Measurements from ENCODE around the gene CTXND1.

CTXND1 gene

GRCh38 chr15:80199869-80200268, 52.1 kb downstream of the CTXND1 start:
- H3K36me3 ChIP-seq (ENCODE audit: insufficient read depth, low read length) = no peaks in the 10 kb centered on the region

DNA sequence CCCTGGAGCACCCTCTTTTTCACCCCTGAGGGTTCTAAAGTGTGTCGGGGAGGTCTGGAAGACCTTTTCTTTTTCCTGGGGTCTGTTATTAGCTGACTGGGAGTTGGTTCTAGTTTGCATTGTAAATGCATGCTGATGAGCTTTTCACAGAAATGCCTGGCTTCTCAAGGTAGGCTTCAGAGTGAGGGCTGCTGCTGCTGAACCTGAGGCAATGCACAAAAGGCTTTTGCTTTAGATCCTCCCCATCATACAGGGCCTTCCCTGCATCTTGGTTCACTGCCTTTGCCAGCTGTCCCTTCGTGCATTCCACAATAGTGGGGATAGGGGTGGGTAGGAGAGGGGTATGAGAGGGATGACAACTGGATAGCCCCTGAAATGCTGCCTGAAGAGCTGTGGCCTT, 52.6 kb downstream of the CTXND1 start:
- Histone ChIP-seq H3K36me3 (ENCODE audit: insufficient read depth, low read length) (no peaks in the 10 kb centered on the region), H3K9me3 (ENCODE audit: low read length) (no peaks in the 10 kb centered on the region), H3K4me3 (ENCODE audit: low read length) (no peak overlapping the region), H2AFZ (ENCODE audit: low read depth, low read length) (no peak overlapping the region), H3K27me3 (ENCODE audit: insufficient read depth, low read length) (no peaks in the 10 kb centered on the region), H3K4me1 (ENCODE audit: insufficient read depth, low read length) (no peaks in the 10 kb centered on the region)

More at GRCh38 chr15:80199869-80200268, 52.1 kb downstream of the CTXND1 start:
- Histone ChIP-seq H3K4me1 (ENCODE audit: insufficient read depth, low read length) (no peaks in the 10 kb centered on the region), H3K4me3 (ENCODE audit: low read length) (no peak overlapping the region), H2AFZ (ENCODE audit: low read depth, low read length) (no peak overlapping the region), H3K27me3 (ENCODE audit: insufficient read depth, low read length) (no peaks in the 10 kb centered on the region), H3K9me3 (ENCODE audit: low read length) (no peaks in the 10 kb centered on the region)

- Histone ChIP-seq H2AFZ (ENCODE audit: low read depth, low read length) (no peak overlapping the region), H3K4me3 (ENCODE audit: low read length) (no peak overlapping the region), H3K27me3 (ENCODE audit: insufficient read depth, low read length) (no peaks in the 10 kb centered on the region), H3K4me1 (ENCODE audit: insufficient read depth, low read length) (no peaks in the 10 kb centered on the region), H3K36me3 (ENCODE audit: insufficient read depth, low read length) (no peaks in the 10 kb centered on the region), H3K9me3 (ENCODE audit: low read length) (no peaks in the 10 kb centered on the region)
Measured at GRCh38 chr15:80194914-80195313, 57.1 kb downstream of the CTXND1 start.

- Histone ChIP-seq H3K4me1 (ENCODE audit: insufficient read depth, low read length) (no peaks in the 10 kb centered on the region), H2AFZ (ENCODE audit: low read depth, low read length) (no peak overlapping the region), H3K27me3 (ENCODE audit: insufficient read depth, low read length) (no peaks in the 10 kb centered on the region), H3K9me3 (ENCODE audit: low read length) (no peaks in the 10 kb centered on the region), H3K36me3 (ENCODE audit: insufficient read depth, low read length) (no peaks in the 10 kb centered on the region), H3K4me3 (ENCODE audit: low read length) (no peak overlapping the region)
Measured at GRCh38 chr15:80194186-80194585, 57.8 kb downstream of the CTXND1 start.

DNA sequence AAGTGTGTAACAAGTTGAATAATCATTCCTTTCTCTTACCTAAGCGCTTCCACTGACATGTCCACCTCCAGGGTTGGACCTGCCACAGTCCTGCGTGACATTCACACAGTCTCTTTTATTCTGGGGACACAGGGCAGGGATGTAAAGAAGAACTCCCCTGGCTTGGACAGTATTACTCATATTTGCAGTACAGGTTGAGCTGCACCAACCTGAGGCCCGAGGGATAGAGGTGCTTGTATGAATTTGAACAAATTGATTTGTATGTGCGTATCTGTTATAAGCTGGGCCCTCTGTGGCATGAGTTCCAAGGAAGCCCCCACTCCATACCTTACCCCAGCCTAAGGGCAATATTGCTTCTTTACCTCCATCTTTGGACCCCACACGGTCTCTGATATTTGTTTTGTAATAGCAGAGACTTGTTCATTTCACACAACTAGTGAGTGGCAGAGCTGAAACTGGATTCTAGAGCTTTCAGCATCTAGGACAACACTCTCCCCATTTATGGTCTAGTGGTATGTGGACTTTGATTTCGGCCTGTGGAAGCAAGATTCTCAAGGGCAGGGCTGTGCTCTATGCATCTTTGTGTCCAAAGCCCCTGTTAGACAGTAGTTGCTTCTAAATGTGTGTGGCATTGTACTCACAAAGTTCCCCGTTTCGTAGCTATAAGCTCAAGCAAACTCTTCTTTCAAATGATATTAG, 60.0 kb downstream of the CTXND1 start:
- H3K4me3 ChIP-seq (ENCODE audit: low read length) = no peak overlapping the region
- H3K36me3 ChIP-seq (ENCODE audit: insufficient read depth, low read length) = peaks cover 3% of the 10 kb centered on the region
- no peaks in the 10 kb centered on the region for H3K4me1 ChIP-seq (ENCODE audit: insufficient read depth, low read length)
- H3K27me3 ChIP-seq (ENCODE audit: insufficient read depth, low read length) = no peaks in the 10 kb centered on the region
- no peaks in the 10 kb centered on the region for H3K9me3 ChIP-seq (ENCODE audit: low read length)
- H2AFZ ChIP-seq (ENCODE audit: low read depth, low read length) = no peak overlapping the region

- peaks cover 4% of the 10 kb centered on the region for H3K36me3 ChIP-seq (ENCODE audit: insufficient read depth, low read length)
- H3K4me1 ChIP-seq (ENCODE audit: insufficient read depth, low read length) = no peaks in the 10 kb centered on the region
- no peak overlapping the region for H2AFZ ChIP-seq (ENCODE audit: low read depth, low read length)
- no peaks in the 10 kb centered on the region for H3K27me3 ChIP-seq (ENCODE audit: insufficient read depth, low read length)
- no peaks in the 10 kb centered on the region for H3K9me3 ChIP-seq (ENCODE audit: low read length)
- H3K4me3 ChIP-seq (ENCODE audit: low read length) = no peak overlapping the region
Measured at GRCh38 chr15:80191198-80191597, 60.8 kb downstream of the CTXND1 start.

DNA sequence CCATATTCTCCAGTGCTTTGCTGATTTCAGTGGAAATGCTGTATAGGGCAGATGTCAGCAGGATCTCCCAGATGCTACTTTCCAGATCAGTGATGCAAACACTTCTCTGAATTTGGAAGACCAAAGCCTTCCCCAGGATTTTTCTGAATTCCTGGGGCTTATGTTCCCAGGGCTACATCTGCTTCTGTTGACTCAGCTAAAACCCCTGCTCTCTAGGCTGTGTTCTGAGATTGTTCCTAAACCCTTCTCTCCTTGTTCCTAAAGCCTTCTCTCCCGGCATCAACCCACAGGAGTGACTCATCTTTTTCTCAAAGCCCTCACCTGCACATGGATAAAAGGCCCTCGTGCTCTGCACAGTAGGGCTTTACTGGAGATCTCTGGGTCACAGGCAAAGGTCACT, 63.8 kb downstream of the CTXND1 start:
- Histone ChIP-seq H3K9me3 (ENCODE audit: low read length) (no peaks in the 10 kb centered on the region), H2AFZ (ENCODE audit: low read depth, low read length) (no peak overlapping the region), H3K27me3 (ENCODE audit: insufficient read depth, low read length) (no peaks in the 10 kb centered on the region), H3K4me1 (ENCODE audit: insufficient read depth, low read length) (peaks cover 9% of the 10 kb centered on the region), H3K36me3 (ENCODE audit: insufficient read depth, low read length) (peaks cover 4% of the 10 kb centered on the region), H3K4me3 (ENCODE audit: low read length) (no peak overlapping the region)

DNA sequence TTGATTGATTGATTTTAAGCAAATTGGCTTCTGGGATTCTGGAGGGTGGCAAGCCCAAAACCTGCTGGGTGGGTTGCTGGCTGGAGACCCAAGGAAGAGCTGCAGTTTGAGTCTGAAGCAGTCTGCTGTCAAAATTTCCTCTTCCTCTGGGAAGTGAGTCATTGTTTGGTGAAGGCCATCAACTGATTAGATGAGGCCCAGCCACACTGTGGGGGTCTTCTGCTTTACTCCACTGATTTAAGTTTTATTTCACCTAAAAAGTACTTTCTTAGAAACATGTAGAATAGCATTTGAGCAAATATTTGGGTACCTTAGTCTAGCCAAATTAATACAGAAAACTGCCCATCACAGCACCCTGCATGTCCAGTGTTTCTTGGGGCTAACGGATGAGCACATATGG, 65.4 kb downstream of the CTXND1 start:
- no peaks in the 10 kb centered on the region for H3K9me3 ChIP-seq (ENCODE audit: low read length)
- H2AFZ ChIP-seq (ENCODE audit: low read depth, low read length) = no peak overlapping the region
- peaks cover 4% of the 10 kb centered on the region for H3K36me3 ChIP-seq (ENCODE audit: insufficient read depth, low read length)
- no peak overlapping the region for H3K4me3 ChIP-seq (ENCODE audit: low read length)
- H3K4me1 ChIP-seq (ENCODE audit: insufficient read depth, low read length) = peaks cover 9% of the 10 kb centered on the region
- H3K27me3 ChIP-seq (ENCODE audit: insufficient read depth, low read length) = no peaks in the 10 kb centered on the region

GRCh38 chr15:80186066-80186465, 65.9 kb downstream of the CTXND1 start:
- Histone ChIP-seq H3K4me3 (ENCODE audit: low read length) (no peak overlapping the region), H3K9me3 (ENCODE audit: low read length) (no peaks in the 10 kb centered on the region), H3K27me3 (ENCODE audit: insufficient read depth, low read length) (no peaks in the 10 kb centered on the region), H3K36me3 (ENCODE audit: insufficient read depth, low read length) (peaks cover 4% of the 10 kb centered on the region), H3K4me1 (ENCODE audit: insufficient read depth, low read length) (peaks cover 9% of the 10 kb centered on the region), H2AFZ (ENCODE audit: low read depth, low read length) (no peak overlapping the region)

DNA sequence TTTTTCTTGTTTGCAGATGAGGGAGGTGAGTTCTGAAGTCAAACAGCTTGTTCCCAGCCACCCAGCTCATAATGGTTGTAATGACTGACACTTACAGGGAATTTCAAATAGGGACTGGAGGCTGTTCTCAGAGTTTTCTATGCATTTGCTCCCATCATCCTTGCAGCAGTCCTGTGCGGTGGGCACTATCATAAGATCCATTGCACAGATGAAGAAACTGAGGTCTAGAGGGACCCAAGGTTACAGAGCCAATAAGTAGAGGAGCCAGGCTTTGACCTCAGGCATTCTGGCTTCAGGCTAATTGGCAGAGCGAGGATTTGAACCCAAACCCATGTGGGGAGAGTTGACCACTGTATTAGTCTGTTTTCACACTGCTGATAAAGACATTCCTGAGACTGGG, 66.9 kb downstream of the CTXND1 start:
- peaks cover 9% of the 10 kb centered on the region for H3K4me1 ChIP-seq (ENCODE audit: insufficient read depth, low read length)
- no peaks in the 10 kb centered on the region for H3K9me3 ChIP-seq (ENCODE audit: low read length)
- no peak overlapping the region for H3K4me3 ChIP-seq (ENCODE audit: low read length)
- peaks cover 4% of the 10 kb centered on the region for H3K36me3 ChIP-seq (ENCODE audit: insufficient read depth, low read length)
- no peaks in the 10 kb centered on the region for H3K27me3 ChIP-seq (ENCODE audit: insufficient read depth, low read length)
- no peak overlapping the region for H2AFZ ChIP-seq (ENCODE audit: low read depth, low read length)

- Histone ChIP-seq H2AFZ (ENCODE audit: low read depth, low read length) (no peak overlapping the region), H3K27me3 (ENCODE audit: insufficient read depth, low read length) (no peaks in the 10 kb centered on the region), H3K36me3 (ENCODE audit: insufficient read depth, low read length) (peaks cover 4% of the 10 kb centered on the region), H3K4me1 (ENCODE audit: insufficient read depth, low read length) (peaks cover 9% of the 10 kb centered on the region), H3K9me3 (ENCODE audit: low read length) (no peaks in the 10 kb centered on the region), H3K4me3 (ENCODE audit: low read length) (no peak overlapping the region)
Measured at GRCh38 chr15:80184554-80184953, 67.5 kb downstream of the CTXND1 start.

GRCh38 chr15:80183886-80184285, 68.1 kb downstream of the CTXND1 start:
- peaks cover 4% of the 10 kb centered on the region for H3K36me3 ChIP-seq (ENCODE audit: insufficient read depth, low read length)
- H3K9me3 ChIP-seq (ENCODE audit: low read length) = no peaks in the 10 kb centered on the region
- no peak overlapping the region for H2AFZ ChIP-seq (ENCODE audit: low read depth, low read length)
- H3K27me3 ChIP-seq (ENCODE audit: insufficient read depth, low read length) = no peaks in the 10 kb centered on the region
- H3K4me1 ChIP-seq (ENCODE audit: insufficient read depth, low read length) = peaks cover 9% of the 10 kb centered on the region
- H3K4me3 ChIP-seq (ENCODE audit: low read length) = no peak overlapping the region

- H3K4me3 ChIP-seq (ENCODE audit: low read length) = no peak overlapping the region
- H3K27me3 ChIP-seq (ENCODE audit: insufficient read depth, low read length) = no peaks in the 10 kb centered on the region
- H3K9me3 ChIP-seq (ENCODE audit: low read length) = no peaks in the 10 kb centered on the region
- no peak overlapping the region for H2AFZ ChIP-seq (ENCODE audit: low read depth, low read length)
- peaks cover 4% of the 10 kb centered on the region for H3K36me3 ChIP-seq (ENCODE audit: insufficient read depth, low read length)
- peaks cover 9% of the 10 kb centered on the region for H3K4me1 ChIP-seq (ENCODE audit: insufficient read depth, low read length)
Measured at GRCh38 chr15:80183306-80183705, 68.7 kb downstream of the CTXND1 start.
